Activated CD4-positive, alpha-beta T cell treated with anti-CD3 and anti-CD28 coated beads for 36 hours (primary cell): ENCODE data around the gene POLR3B. TPM values are rescaled to one million over a fixed set of nuclear protein-coding genes. Genes with fewer than 3 reads are reported as not detected.

ENCODE experiments used
- ATAC-seq: fragments of 200-7000 bp; cut with Tn5 transposase; one replicate; pipeline ENCODE4 v1.10.0; 2021; ENCODE audit warnings: mild to moderate bottlenecking, moderate library complexity
- CTCF ChIA-PET: fragments of 350-600 bp; sonication (Branson Sonifier 250); formaldehyde crosslinking; loops from one replicate; lab custom pipeline; 2021; ENCODE audit warnings: antibody characterized with exemption; lab: Charles Lee
- POLR2A ChIA-PET: fragments of 350-600 bp; sonication (Branson Sonifier 250); formaldehyde crosslinking; loops from one replicate; lab custom pipeline; 2021; ENCODE audit warnings: antibody characterized with exemption, inconsistent platforms; lab: Charles Lee
- DNase-seq: peaks from one replicate; pipeline ENCODE4 v3.0.0-alpha.2; 2020
- H3K27ac Mint-ChIP-seq: one replicate; pipeline ENCODE4 v1.8.0; 2021; ENCODE audit warnings: mixed read lengths
- H3K27me3 Mint-ChIP-seq: one replicate; pipeline ENCODE4 v1.8.0; 2021; ENCODE audit warnings: mixed read lengths
- H3K36me3 Mint-ChIP-seq: one replicate; pipeline ENCODE4 v1.8.0; 2021; ENCODE audit warnings: low read depth, mixed read lengths
- H3K4me1 Mint-ChIP-seq: one replicate; pipeline ENCODE4 v1.8.0; 2021; ENCODE audit warnings: mixed read lengths
- H3K4me3 Mint-ChIP-seq: one replicate; pipeline ENCODE4 v1.8.0; 2021; ENCODE audit warnings: mild to moderate bottlenecking, moderate library complexity, mixed read lengths
- H3K9me3 Mint-ChIP-seq: one replicate; pipeline ENCODE4 v1.8.0; 2021; ENCODE audit warnings: low read depth, mixed read lengths
- intact Hi-C, 2 experiments: fragments of 100-400 bp; cut with DNase I in 1 of 2; cut with micrococcal nuclease in 1 of 2; formaldehyde crosslinking; loops; one replicate each; pipeline versions ENCODE4 v1.14.2 to v1.15.1; 2022 to 2024; cut with DNase I, micrococcal nuclease
- total RNA-seq, 2 experiments: library from RNA; stranded (reverse); gene quantifications; one replicate each; pipeline ENCODE4 v1.2.3, GENCODE V29; 2021

Gene POLR3B
- total RNA-seq, 2 experiments from 2014 or later = 9.1 to 11.7 TPM

- DNase-seq (no peak), ATAC-seq (no peak)
- no peaks in the 10 kb centered on the region for H3K9me3 Mint-ChIP-seq
- H3K27ac Mint-ChIP-seq = no peak overlapping the region
- peaks cover 22% of the 10 kb centered on the region for H3K36me3 Mint-ChIP-seq
- no peaks in the 10 kb centered on the region for H3K27me3 Mint-ChIP-seq
- CTCF ChIA-PET = interaction anchor here (0.5 to 1.2 kb wide), 6 partner anchors 11 to 1234 kb away, joined by 3 to 5 read pairs (median 3); no protein-coding TSS in a partner anchor
- no peak overlapping the region for H3K4me3 Mint-ChIP-seq
- H3K4me1 Mint-ChIP-seq = no peaks in the 10 kb centered on the region
- POLR2A ChIA-PET = interaction anchor here (0.7 kb wide), 1 partner anchor 315 kb away, joined by 3 read pairs; no protein-coding TSS in a partner anchor
- intact Hi-C loops = no loop called here
Measured at GRCh38 chr12:106417926-106418910, 60.7 kb downstream of the POLR3B start.

GRCh38 chr12:106418970-106419369, 61.4 kb downstream of the POLR3B start:
- no peak overlapping the region for H3K4me3 Mint-ChIP-seq
- CTCF ChIA-PET = interaction anchor here (1.1 kb wide), 1 partner anchor 33 kb away, joined by 5 read pairs; no protein-coding TSS in a partner anchor
- peaks cover 18% of the 10 kb centered on the region for H3K36me3 Mint-ChIP-seq
- H3K27me3 Mint-ChIP-seq = no peaks in the 10 kb centered on the region
- intact Hi-C loops = no loop called here
- H3K9me3 Mint-ChIP-seq = no peaks in the 10 kb centered on the region
- no peak for DNase-seq
- H3K27ac Mint-ChIP-seq = no peak overlapping the region
- H3K4me1 Mint-ChIP-seq = no peaks in the 10 kb centered on the region
- POLR2A ChIA-PET = no interaction called here
- no peak for ATAC-seq

GRCh38 chr12:106423291-106423690, 65.7 kb downstream of the POLR3B start:
- ATAC-seq (no peak), DNase-seq (no peak)
- Mint-ChIP-seq H3K27me3 (no peaks in the 10 kb centered on the region), H3K4me3 (no peak overlapping the region), H3K36me3 (peaks cover 20% of the 10 kb centered on the region), H3K27ac (no peak overlapping the region), H3K9me3 (no peaks in the 10 kb centered on the region), H3K4me1 (no peaks in the 10 kb centered on the region)
- ChIA-PET POLR2A (no interaction called here), CTCF (no interaction called here)
- intact Hi-C loops = no loop called here

- no peak for DNase-seq
- Mint-ChIP-seq H3K27ac (no peak overlapping the region), H3K4me3 (no peak overlapping the region), H3K4me1 (no peaks in the 10 kb centered on the region), H3K27me3 (no peaks in the 10 kb centered on the region), H3K36me3 (peaks cover 18% of the 10 kb centered on the region), H3K9me3 (no peaks in the 10 kb centered on the region)
- ATAC-seq = no peak
- intact Hi-C loops = no loop called here
- CTCF ChIA-PET = no interaction called here
- POLR2A ChIA-PET = no interaction called here
Measured at GRCh38 chr12:106425061-106425702, 67.6 kb downstream of the POLR3B start.

GRCh38 chr12:106427917-106428316, 70.4 kb downstream of the POLR3B start:
- no peaks in the 10 kb centered on the region for H3K27me3 Mint-ChIP-seq

GRCh38 chr12:106428384-106428783, 70.8 kb downstream of the POLR3B start:
- CTCF ChIA-PET = interaction anchor here (0.7 kb wide), 2 partner anchors 11 to 22 kb away, joined by 3 to 4 read pairs; no protein-coding TSS in a partner anchor
- no peak overlapping the region for H3K4me3 Mint-ChIP-seq

More at GRCh38 chr12:106427917-106428316, 70.4 kb downstream of the POLR3B start:
- DNase-seq (no peak), ATAC-seq (no peak)
- Mint-ChIP-seq H3K9me3 (no peaks in the 10 kb centered on the region), H3K4me1 (no peaks in the 10 kb centered on the region), H3K4me3 (no peak overlapping the region), H3K27ac (no peak overlapping the region), H3K36me3 (peaks cover 20% of the 10 kb centered on the region)
- intact Hi-C loops = no loop called here
- ChIA-PET CTCF (no interaction called here), POLR2A (no interaction called here)

GRCh38 chr12:106429043-106429552, 71.5 kb downstream of the POLR3B start:
- Mint-ChIP-seq H3K27ac (no peak overlapping the region), H3K27me3 (no peaks in the 10 kb centered on the region), H3K36me3 (peaks cover 19% of the 10 kb centered on the region), H3K4me3 (no peak overlapping the region), H3K4me1 (no peaks in the 10 kb centered on the region), H3K9me3 (no peaks in the 10 kb centered on the region)
- CTCF ChIA-PET = interaction anchor here (0.6 to 0.8 kb wide), 4 partner anchors 11 to 455 kb away, joined by 3 to 4 read pairs (median 3); no protein-coding TSS in a partner anchor
- POLR2A ChIA-PET = no interaction called here
- intact Hi-C loops = no loop called here
- no peak for ATAC-seq
- no peak for DNase-seq

More at GRCh38 chr12:106428384-106428783, 70.8 kb downstream of the POLR3B start:
- intact Hi-C loops = no loop called here
- Mint-ChIP-seq H3K4me1 (no peaks in the 10 kb centered on the region), H3K27me3 (no peaks in the 10 kb centered on the region), H3K36me3 (peaks cover 20% of the 10 kb centered on the region), H3K27ac (no peak overlapping the region), H3K9me3 (no peaks in the 10 kb centered on the region)
- ATAC-seq (no peak), DNase-seq (no peak)
- POLR2A ChIA-PET = no interaction called here

- ATAC-seq = no peak
Measured at GRCh38 chr12:106429636-106430035, 72.1 kb downstream of the POLR3B start.

GRCh38 chr12:106431839-106432411, 74.4 kb downstream of the POLR3B start:
- no peaks in the 10 kb centered on the region for H3K27me3 Mint-ChIP-seq
- ATAC-seq (no peak), DNase-seq (no peak)
- CTCF ChIA-PET = no interaction called here
- intact Hi-C loops = no loop called here
- POLR2A ChIA-PET = no interaction called here
- no peak overlapping the region for H3K27ac Mint-ChIP-seq
- peaks cover 22% of the 10 kb centered on the region for H3K36me3 Mint-ChIP-seq
- H3K9me3 Mint-ChIP-seq = no peaks in the 10 kb centered on the region
- no peak overlapping the region for H3K4me3 Mint-ChIP-seq
- no peaks in the 10 kb centered on the region for H3K4me1 Mint-ChIP-seq

More at GRCh38 chr12:106429636-106430035, 72.1 kb downstream of the POLR3B start:
- ChIA-PET POLR2A (no interaction called here), CTCF (interaction anchor here (0.6 to 0.8 kb wide), 2 partner anchors 12 to 454 kb away, joined by 3 read pairs; no protein-coding TSS in a partner anchor)
- H3K27ac Mint-ChIP-seq = no peak overlapping the region
- H3K9me3 Mint-ChIP-seq = no peaks in the 10 kb centered on the region
- intact Hi-C loops = no loop called here
- no peaks in the 10 kb centered on the region for H3K27me3 Mint-ChIP-seq
- H3K36me3 Mint-ChIP-seq = peaks cover 20% of the 10 kb centered on the region
- no peak overlapping the region for H3K4me3 Mint-ChIP-seq
- no peak for DNase-seq
- no peaks in the 10 kb centered on the region for H3K4me1 Mint-ChIP-seq

- POLR2A ChIA-PET = no interaction called here
- Mint-ChIP-seq H3K27me3 (no peaks in the 10 kb centered on the region), H3K4me1 (no peaks in the 10 kb centered on the region), H3K36me3 (peaks cover 27% of the 10 kb centered on the region), H3K27ac (no peak overlapping the region), H3K9me3 (no peaks in the 10 kb centered on the region), H3K4me3 (no peak overlapping the region)
- ATAC-seq = no peak
- CTCF ChIA-PET = no interaction called here
- DNase-seq = no peak
- intact Hi-C loops = no loop called here
Measured at GRCh38 chr12:106433055-106433454, 75.5 kb downstream of the POLR3B start.

- no peak overlapping the region for H3K27ac Mint-ChIP-seq
- ChIA-PET CTCF (interaction anchor here (1.2 kb wide), 1 partner anchor 17 kb away, joined by 3 read pairs; no protein-coding TSS in a partner anchor), POLR2A (no interaction called here)
- intact Hi-C loops = no loop called here
- H3K4me1 Mint-ChIP-seq = no peaks in the 10 kb centered on the region
- no peaks in the 10 kb centered on the region for H3K9me3 Mint-ChIP-seq
- ATAC-seq (no peak), DNase-seq (no peak)
- H3K36me3 Mint-ChIP-seq = peaks cover 31% of the 10 kb centered on the region
- H3K4me3 Mint-ChIP-seq = no peak overlapping the region
- H3K27me3 Mint-ChIP-seq = no peaks in the 10 kb centered on the region
Measured at GRCh38 chr12:106434526-106434925, 77.0 kb downstream of the POLR3B start.
